Measurements from ENCODE around the gene S100A13. TPM values are rescaled to one million over a fixed set of nuclear protein-coding genes. Genes with fewer than 3 reads are reported as not detected.

Gene S100A13
- total RNA-seq, result 1 to 10 TPM; 4.3 to 4.7 TPM

DNA sequence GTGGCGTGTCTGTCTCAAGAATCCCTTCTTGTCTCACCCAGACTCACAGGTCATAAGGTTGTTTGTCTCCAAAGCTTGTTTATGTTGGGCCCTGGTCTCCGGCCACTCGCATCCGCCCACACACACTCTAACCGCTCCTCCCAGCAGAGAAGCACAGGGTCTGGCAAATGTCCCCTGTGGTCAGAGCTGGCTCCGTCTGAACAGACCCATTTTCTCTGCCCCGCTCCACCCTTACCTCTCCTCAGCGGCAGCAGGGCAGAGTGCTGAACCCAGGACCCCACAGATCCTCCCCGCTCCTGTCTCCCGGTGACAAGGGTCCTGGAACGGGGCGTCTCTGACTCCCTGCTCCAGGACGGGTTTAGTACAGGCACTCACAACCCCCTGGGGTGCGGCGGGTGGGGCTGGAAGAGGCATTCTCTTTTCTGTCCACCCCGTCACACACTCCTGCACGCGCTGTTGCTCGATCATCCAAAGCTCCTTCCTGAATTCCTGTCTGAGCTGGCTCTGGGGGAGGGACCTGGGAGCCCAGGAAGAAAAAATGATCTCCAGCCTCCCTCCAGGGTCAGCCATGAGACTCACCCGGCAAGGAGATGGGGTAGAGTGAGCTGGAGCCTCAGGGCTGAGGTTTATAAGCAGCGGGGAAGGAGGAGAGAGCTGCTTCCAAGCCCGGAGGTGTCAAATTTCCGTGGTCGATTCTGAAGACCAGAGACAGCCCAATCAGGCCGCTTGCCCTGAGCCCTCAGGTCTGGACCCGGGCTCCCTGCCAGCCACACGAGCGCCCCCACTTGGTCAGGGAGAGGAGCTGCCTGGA is at the start of gene S100A13:
Gene S100A13, minus strand, starts transcription at position 602 of the 811 bp plus-strand sequence. CDS start 1,033 bp downstream, outside the sequence.

GRCh38 chr1:153670859-153671627 is 43.7 kb upstream of the S100A13 start, which contains the start of gene ILF2:
Gene ILF2 (minus strand): TSS chr1:153670993. CDS start chr1:153670922, 71 bp downstream.

GRCh38 chr1:153658400-153659174 is 31.3 kb upstream of the S100A13 start, which contains the start of gene SNAPIN:
Gene SNAPIN (plus strand): TSS chr1:153658703. CDS start chr1:153658744, 41 bp downstream.

DNA sequence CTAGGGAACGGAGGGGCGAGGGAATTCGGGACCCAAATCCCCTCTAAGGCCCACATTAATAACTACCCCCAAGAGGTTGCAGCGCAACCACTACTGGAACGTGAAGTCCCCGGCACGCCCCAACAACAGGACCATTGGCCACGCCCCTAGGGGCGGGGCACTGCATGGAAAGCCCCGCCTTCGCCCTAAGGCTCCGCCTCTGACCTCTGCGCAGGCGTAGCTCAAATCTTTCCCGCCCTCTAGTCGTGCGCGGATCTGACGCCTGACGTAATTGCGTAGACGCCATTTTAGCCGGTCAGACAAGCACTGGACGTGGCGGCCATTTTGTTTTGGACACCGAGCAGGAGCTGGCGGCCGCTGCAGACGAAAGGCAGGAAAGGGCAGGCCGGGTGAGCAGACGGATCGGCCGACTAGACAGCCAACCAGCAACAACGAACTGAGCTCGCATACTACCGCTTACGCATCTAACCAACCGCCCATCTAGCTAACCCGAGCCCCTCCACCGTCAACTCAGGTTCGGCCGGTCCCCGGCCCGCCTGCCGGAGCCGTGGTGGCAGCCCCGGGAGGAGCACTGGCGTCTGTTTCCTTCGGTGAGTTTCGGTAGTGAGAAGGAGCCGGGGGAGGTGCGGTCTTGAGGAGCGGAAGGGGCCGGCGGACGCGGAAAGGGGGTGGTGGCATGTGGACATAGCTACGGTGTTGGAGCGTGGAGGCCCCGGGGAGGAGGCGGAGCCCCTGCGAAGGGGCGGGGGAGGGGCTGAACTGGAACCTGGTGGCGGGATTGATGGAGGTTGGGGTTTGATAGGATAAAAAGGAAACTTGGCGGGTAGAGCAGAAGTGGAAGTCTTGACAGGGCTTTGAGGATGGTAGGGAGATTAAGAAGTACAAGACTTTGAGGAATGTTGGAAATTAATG is 6.7 kb upstream of the S100A13 start, which contains the start of gene CHTOP:
Gene CHTOP, plus strand, starts transcription at position 313 of the 912 bp plus-strand sequence. CDS start 2,523 bp downstream, outside the sequence.

GRCh38 chr1:153627715-153628626 is 666 bp upstream of the S100A13 start, which contains the start of gene S100A1:
Gene S100A1 (plus strand): TSS chr1:153628434. CDS start chr1:153630522, 2,088 bp downstream.

DNA sequence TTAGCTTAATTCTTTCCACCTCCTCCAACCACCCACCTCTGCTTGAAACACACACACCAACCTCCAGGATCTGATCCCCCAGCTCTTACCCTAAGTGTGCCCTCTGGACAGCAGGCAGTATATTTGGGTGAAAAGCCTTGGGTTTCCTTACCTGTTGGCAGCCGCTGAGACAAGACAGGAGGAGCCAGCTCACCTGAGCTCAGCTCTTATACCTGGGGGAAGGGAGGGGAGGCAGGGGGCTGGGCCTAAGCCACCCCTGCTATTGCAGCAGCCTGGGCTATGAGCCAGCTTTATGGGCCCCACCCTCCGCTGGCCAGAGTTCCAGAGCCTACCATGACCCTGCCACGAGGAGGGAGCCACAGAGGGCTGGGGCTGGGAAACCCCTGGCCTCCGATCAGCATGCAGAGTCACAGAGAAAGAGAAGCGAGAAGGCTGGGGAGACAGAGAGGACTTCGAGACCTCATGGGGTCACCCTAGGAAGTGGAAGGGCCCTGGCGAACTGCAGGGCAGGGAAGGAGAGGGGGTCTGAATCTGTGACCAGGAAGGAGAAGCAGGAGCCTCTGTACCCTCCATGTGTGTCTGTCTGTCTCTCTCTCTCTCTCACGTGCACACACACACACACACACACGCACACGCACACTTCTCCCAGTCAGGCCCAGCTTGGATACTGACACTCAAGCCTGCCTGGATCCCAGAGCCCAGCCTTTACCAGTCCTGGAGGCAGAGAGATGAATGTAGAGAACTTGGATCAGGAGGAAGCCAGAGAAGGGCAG is 11.0 kb downstream of the S100A13 start, which contains the start of gene S100A14:
Gene S100A14, minus strand, starts transcription at position 182 of the 773 bp plus-strand sequence. CDS start 467 bp downstream, outside the sequence.

DNA sequence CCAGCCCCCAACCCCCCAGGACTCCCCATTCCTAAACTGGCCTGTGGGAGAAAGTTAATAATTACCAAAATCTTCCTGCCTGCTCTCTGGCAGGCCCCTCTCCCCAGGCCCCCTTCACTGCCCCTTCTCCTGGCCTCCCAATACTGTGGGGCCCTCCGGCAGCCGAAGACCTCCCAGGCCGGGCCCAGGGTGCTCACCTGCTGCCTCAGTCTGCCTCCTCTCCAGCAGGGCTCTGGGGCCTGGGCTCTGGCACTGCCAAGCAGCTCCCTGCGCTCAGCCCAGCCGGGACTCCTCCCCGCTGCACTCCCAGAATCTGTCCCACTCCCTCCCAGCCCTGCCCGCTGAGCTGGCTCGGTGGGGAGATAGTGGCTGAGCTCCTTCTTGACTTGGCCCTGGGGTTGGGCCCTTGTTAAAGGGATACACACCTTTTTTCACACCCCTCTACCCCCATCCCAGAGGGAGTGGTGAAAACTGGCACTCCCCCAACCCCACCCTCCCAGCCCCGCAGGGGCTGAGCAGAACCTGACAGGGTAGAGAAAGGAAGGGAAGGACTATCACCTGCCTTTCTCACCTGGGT is 14.5 kb downstream of the S100A13 start, which contains the start of gene S100A16:
Gene S100A16, minus strand, starts transcription at position 383 of the 577 bp plus-strand sequence. CDS start 4,986 bp downstream, outside the sequence.

Other genes with a start within 250 kb of the S100A13 start
- not detected for gene S100A8, start 236.4 kb downstream of the S100A13 start, total RNA-seq
- not detected for gene S100A7A, start 211.0 kb downstream of the S100A13 start, total RNA-seq
- gene S100A7, start 166.9 kb downstream of the S100A13 start, total RNA-seq, result not detected
- 100 to 1,000 TPM; 451 to 469 TPM for gene S100A6, start 91.5 kb downstream of the S100A13 start, total RNA-seq
- 1 to 10 TPM; 3.8 to 4.6 TPM for gene S100A5, start 86.6 kb downstream of the S100A13 start, total RNA-seq
- 100 to 1,000 TPM; 603 to 650 TPM for gene S100A4, start 81.7 kb downstream of the S100A13 start, total RNA-seq
- not detected for gene S100A3, start 78.2 kb downstream of the S100A13 start, total RNA-seq
- under 1 TPM; 0.33 to 0.60 TPM for gene S100A2, start 61.7 kb downstream of the S100A13 start, total RNA-seq
- not detected for gene S100A16, start 14.4 kb downstream of the S100A13 start, total RNA-seq
- gene S100A14, start 11.2 kb downstream of the S100A13 start, total RNA-seq, result not detected
- gene S100A1, start 929 bp upstream of the S100A13 start, total RNA-seq, result not detected
- gene CHTOP, start 6.6 kb upstream of the S100A13 start, total RNA-seq, result 10 to 100 TPM; 95.1 to 96.0 TPM
- gene SNAPIN, start 31.2 kb upstream of the S100A13 start, total RNA-seq, result 10 to 100 TPM; 37.0 to 40.7 TPM
- gene ILF2, start 43.5 kb upstream of the S100A13 start, total RNA-seq, result 100 to 1,000 TPM; 151 to 159 TPM
- not detected for gene NPR1, start 51.2 kb upstream of the S100A13 start, total RNA-seq
- gene INTS3, start 100.5 kb upstream of the S100A13 start, total RNA-seq, result 10 to 100 TPM; 59.8 to 60.1 TPM
- 10 to 100 TPM; 24.1 to 24.3 TPM for gene SLC27A3, start 147.9 kb upstream of the S100A13 start, total RNA-seq

All from activated naive CD4-positive, alpha-beta T cell treated with anti-CD3 and anti-CD28 coated beads, Interleukin-2, amount 10 ng/mL, durations not matched to agents 5 hours and 36 hours (primary cell).